HG03521 (cell line): ENCODE results near the gene KCMF1.
"Not testable (repeated sequence)": the region's sequence is repeated elsewhere in the genome, so short reads cannot be mapped to it uniquely, and the experiment has no call there.

ENCODE experiments used
- ATAC-seq: cut with Tn5 transposase; IDR thresholded peaks from one replicate; pipeline ENCODE4 v1.9.1; 2021; ENCODE audit warnings: mild to moderate bottlenecking, moderate library complexity; ENCODE audit not compliant: unreplicated experiment

The KCMF1 gene

GRCh38 chr2:84970868-84971509 is at the start of gene KCMF1:
TSS of gene KCMF1 (plus strand) at chr2:84971161. CDS start at chr2:84971452, 291 bp downstream.
- peak; percentile 53 for ATAC-seq

GRCh38 chr2:84923009-84923408 is 48.0 kb upstream of the KCMF1 start:
- no peak for ATAC-seq

- ATAC-seq, result no peak
Measured at GRCh38 chr2:84924173-84925106, 46.5 kb upstream of the KCMF1 start.

GRCh38 chr2:84925336-84925723 is 45.6 kb upstream of the KCMF1 start:
- no peak for ATAC-seq

- ATAC-seq, result peak; percentile 75
Measured at GRCh38 chr2:84925724-84926376, 45.1 kb upstream of the KCMF1 start.

GRCh38 chr2:84927275-84927627 is 43.7 kb upstream of the KCMF1 start:
- no peak for ATAC-seq

- ATAC-seq, result peak; percentile 51
Measured at GRCh38 chr2:84931384-84931821, 39.6 kb upstream of the KCMF1 start.

GRCh38 chr2:84938194-84938879 is 32.6 kb upstream of the KCMF1 start:
- ATAC-seq, result peak; percentile 31

GRCh38 chr2:84939426-84940087 is 31.4 kb upstream of the KCMF1 start:
- ATAC-seq, result peak; percentile 71

- ATAC-seq, result no peak
Measured at GRCh38 chr2:84940088-84940470, 30.9 kb upstream of the KCMF1 start.

- ATAC-seq, result no peak
Measured at GRCh38 chr2:84940831-84941412, 30.0 kb upstream of the KCMF1 start.

GRCh38 chr2:84942166-84942565 is 28.8 kb upstream of the KCMF1 start:
- ATAC-seq, result no peak

GRCh38 chr2:84942964-84943421 is 28.0 kb upstream of the KCMF1 start:
- peak; percentile 22 for ATAC-seq

GRCh38 chr2:84944295-84944909 is 26.6 kb upstream of the KCMF1 start:
- ATAC-seq, result no peak

GRCh38 chr2:84945838-84946203 is 25.1 kb upstream of the KCMF1 start:
- ATAC-seq, result not testable (repeated sequence)

GRCh38 chr2:84946204-84947009 is 24.6 kb upstream of the KCMF1 start:
- ATAC-seq, result peak; percentile 57

GRCh38 chr2:84947010-84947593 is 23.9 kb upstream of the KCMF1 start:
- ATAC-seq, result no peak

GRCh38 chr2:84953535-84953934 is 17.4 kb upstream of the KCMF1 start:
- no peak for ATAC-seq
